Endothelial cell (in vitro differentiated cells): ENCODE measurements around the gene PPP3R2. TPM values are rescaled to one million over a fixed set of nuclear protein-coding genes. Genes with fewer than 3 reads are reported as not detected.

Source experiments
- DNase-seq: peaks from one replicate; pipeline ENCODE4 v3.0.0; 2021; ENCODE audit warnings: low spot score
- H3K27ac Mint-ChIP-seq: one replicate; pipeline ENCODE4 v1.8.0; 2021; ENCODE audit warnings: mixed read lengths, inconsistent platforms; ENCODE audit not compliant: unreplicated experiment
- H3K27me3 Mint-ChIP-seq: one replicate; pipeline ENCODE4 v1.8.0; 2021; ENCODE audit warnings: mild to moderate bottlenecking, moderate library complexity, mixed read lengths, inconsistent platforms; ENCODE audit not compliant: unreplicated experiment
- H3K36me3 Mint-ChIP-seq: one replicate; pipeline ENCODE4 v1.8.0; 2021; ENCODE audit warnings: mild to moderate bottlenecking, low read depth, mixed read lengths, inconsistent platforms; ENCODE audit not compliant: unreplicated experiment
- H3K4me1 Mint-ChIP-seq: one replicate; pipeline ENCODE4 v1.8.0; 2021; ENCODE audit warnings: mild to moderate bottlenecking, mixed read lengths, inconsistent platforms; ENCODE audit not compliant: unreplicated experiment
- H3K4me3 Mint-ChIP-seq: one replicate; pipeline ENCODE4 v1.8.0; 2021; ENCODE audit warnings: mild to moderate bottlenecking, mixed read lengths, inconsistent platforms; ENCODE audit not compliant: unreplicated experiment
- H3K9me3 Mint-ChIP-seq: one replicate; pipeline ENCODE4 v1.8.0; 2021; ENCODE audit warnings: mixed read lengths, inconsistent platforms; ENCODE audit not compliant: unreplicated experiment
- total RNA-seq: library from RNA; stranded (reverse); fragmentation: NEBNext Ultra II Directional; extraction: Animal tissue kit (Norgen Biotek cat#: 25700); gene quantifications from one replicate; pipeline ENCODE4 v1.2.1, GENCODE V29; 2021; ENCODE audit not compliant: unreplicated experiment
- TF ChIP-seq, protein P1 (sequence below): fragments of 200-600 bp; sonication (generic); IDR thresholded peaks from one replicate; pipeline ENCODE4 v1.5.0; 2021; ENCODE audit warnings: antibody characterized with exemption; ENCODE audit not compliant: unreplicated experiment

Gene PPP3R2
- total RNA-seq, 1 donor from 2014 or later: 2.2 TPM

DNA sequence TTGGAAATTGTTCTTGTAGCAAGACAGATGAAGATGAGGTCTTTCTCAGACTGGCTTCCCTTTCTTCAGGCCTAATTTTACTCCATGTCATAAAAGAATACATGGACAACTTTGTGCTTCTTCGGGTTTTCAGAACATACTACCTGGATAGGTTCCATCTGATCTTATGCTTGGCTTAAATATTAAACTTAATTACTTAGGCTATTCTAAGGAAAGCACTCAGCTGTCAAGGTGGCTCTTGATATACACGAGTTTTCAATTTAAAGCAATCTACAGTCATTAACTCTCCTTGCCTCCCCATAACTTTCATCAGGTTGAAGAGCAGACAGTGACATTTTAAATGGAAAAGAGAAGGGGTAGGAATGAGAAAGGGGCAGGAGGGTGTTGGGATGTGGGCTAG, 9.5 kb upstream of the PPP3R2 start:
- Mint-ChIP-seq H3K27me3 (no peaks in the 10 kb centered on the region), H3K9me3 (no peaks in the 10 kb centered on the region), H3K4me1 (peaks cover 13% of the 10 kb centered on the region), H3K27ac (no peak overlapping the region), H3K36me3 (peaks cover 4% of the 10 kb centered on the region), H3K4me3 (no peak overlapping the region)
- TF ChIP-seq, protein P1, sequence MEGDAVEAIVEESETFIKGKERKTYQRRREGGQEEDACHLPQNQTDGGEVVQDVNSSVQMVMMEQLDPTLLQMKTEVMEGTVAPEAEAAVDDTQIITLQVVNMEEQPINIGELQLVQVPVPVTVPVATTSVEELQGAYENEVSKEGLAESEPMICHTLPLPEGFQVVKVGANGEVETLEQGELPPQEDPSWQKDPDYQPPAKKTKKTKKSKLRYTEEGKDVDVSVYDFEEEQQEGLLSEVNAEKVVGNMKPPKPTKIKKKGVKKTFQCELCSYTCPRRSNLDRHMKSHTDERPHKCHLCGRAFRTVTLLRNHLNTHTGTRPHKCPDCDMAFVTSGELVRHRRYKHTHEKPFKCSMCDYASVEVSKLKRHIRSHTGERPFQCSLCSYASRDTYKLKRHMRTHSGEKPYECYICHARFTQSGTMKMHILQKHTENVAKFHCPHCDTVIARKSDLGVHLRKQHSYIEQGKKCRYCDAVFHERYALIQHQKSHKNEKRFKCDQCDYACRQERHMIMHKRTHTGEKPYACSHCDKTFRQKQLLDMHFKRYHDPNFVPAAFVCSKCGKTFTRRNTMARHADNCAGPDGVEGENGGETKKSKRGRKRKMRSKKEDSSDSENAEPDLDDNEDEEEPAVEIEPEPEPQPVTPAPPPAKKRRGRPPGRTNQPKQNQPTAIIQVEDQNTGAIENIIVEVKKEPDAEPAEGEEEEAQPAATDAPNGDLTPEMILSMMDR: no peak
- no peak for DNase-seq

DNA sequence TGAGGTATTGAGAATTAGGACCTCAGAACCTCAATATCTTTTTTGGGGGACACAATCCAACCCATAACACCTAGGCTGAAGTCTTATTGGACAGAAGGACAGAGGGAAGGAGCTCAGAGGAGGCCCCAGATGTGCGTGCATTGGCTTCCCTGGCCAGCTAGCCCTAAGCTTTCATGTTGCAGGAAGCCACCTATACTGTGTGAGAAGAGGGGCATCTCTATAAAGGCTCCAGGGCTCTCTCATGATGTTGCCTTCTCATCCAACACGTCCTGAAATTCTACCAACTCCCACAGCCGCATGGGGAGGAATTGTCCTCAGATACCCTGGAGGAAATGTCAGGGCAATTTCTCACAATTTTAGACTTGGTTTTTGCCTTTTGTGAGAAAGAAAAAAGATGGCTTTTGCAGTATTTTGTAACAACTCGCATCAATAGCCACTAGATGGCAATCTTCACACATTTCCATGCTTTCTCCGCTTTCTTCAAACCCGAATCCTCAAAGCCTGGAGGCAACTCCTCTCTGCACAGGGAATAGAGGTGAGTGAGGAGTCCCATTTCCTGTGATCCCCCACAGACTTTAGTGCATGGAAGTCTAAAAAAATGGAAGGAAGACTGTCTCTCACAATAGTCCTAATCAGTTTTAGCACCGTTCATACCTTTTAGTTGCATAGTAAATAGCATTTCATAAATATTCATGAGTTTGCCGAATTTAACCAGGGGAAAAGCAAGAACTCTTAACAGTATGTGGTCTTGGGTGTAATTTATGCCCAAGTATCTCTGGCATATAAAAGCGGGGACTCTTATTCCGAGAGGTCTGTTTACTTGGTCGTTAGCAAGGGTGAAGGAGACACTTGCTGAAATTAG, 7.4 kb upstream of the PPP3R2 start:
- Mint-ChIP-seq H3K4me3 (no peak overlapping the region), H3K27me3 (no peaks in the 10 kb centered on the region), H3K27ac (no peak overlapping the region), H3K9me3 (no peaks in the 10 kb centered on the region), H3K36me3 (peaks cover 4% of the 10 kb centered on the region), H3K4me1 (peaks cover 13% of the 10 kb centered on the region)
- TF ChIP-seq, protein P1: peak; percentile 58
- DNase-seq: peak; percentile 38

DNA sequence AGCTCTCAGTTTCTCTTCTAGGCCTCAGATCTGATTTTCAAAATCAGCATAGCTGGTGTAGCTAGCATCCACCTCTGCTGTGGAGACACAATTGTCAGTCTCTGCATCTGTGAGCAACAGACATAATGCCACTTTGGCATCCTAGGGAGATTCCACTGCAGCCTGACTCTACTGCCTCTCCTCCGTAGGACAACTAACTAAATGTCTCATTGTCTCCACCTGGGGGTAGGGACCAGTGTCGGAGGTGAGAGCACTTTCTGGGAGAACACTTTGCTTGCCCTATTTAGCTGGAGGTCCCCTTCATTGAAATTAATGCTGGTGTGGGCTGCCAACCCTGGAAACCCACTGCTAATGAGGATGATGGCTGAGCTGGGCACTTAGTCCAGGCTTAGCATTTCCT, 1.4 kb downstream of the PPP3R2 start:
- Mint-ChIP-seq H3K27ac (no peak overlapping the region), H3K9me3 (no peaks in the 10 kb centered on the region), H3K27me3 (no peaks in the 10 kb centered on the region), H3K4me1 (no peaks in the 10 kb centered on the region), H3K36me3 (no peaks in the 10 kb centered on the region), H3K4me3 (no peak overlapping the region)
- TF ChIP-seq, protein P1: no peak
- no peak for DNase-seq

DNA sequence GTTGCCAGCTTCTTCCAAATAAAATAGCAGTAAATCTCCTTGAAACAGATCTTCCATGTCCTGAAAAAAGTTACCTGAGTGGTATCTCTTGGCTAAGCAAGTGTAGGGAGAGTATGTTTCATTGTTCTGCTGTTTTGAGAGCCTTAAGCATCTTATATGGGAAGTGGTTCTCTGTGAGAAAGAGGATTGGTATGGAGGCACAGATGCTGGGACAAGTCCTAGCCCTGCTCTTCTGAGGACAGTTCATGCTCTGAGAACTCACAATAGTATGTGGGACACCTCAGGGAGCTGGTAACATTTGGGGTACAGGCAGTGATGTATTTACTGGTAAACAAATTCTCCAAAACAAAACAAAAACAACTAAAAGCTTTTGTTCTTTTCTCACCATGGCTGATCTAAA, 2.0 kb downstream of the PPP3R2 start:
- Mint-ChIP-seq H3K9me3 (no peaks in the 10 kb centered on the region), H3K4me3 (no peak overlapping the region), H3K27me3 (no peaks in the 10 kb centered on the region), H3K27ac (no peak overlapping the region), H3K36me3 (no peaks in the 10 kb centered on the region), H3K4me1 (no peaks in the 10 kb centered on the region)
- TF ChIP-seq, protein P1: no peak
- DNase-seq: no peak

DNA sequence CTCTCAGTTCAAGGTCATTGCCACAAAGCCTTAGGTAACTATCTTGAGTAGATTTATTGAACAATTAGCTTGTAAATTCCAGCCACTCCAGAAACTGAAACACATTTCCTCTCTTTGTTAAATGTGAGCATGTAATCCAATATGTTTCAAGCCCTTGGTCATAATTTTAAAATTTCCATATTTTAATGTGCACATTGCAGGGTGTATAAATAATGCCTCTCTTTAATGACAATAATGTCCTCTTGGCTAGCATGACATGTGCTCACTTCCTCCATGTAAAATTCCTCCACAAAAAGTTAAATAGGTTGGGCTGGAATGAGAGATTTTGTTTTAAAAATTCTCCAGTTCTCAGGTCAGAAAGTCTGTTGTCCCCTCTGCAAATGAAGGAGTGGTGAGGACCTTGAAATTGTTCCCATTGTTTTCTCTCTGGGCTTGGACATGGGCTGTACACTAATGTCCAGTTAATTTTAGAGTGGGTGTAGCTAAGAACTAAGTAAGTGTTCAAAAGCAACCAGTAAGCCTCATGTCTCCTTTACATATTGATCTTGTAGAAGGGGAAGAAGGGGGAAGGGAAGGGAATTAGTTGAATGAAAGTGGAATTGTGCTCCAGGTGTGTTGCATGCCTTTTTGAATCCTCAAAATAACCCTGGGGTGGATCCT, 2.9 kb downstream of the PPP3R2 start:
- TF ChIP-seq, protein P1: no peak
- H3K4me1 Mint-ChIP-seq: no peaks in the 10 kb centered on the region
- no peaks in the 10 kb centered on the region for H3K9me3 Mint-ChIP-seq
- DNase-seq: no peak
- H3K36me3 Mint-ChIP-seq: no peaks in the 10 kb centered on the region
- H3K4me3 Mint-ChIP-seq: no peak overlapping the region
- H3K27ac Mint-ChIP-seq: no peak overlapping the region
- no peaks in the 10 kb centered on the region for H3K27me3 Mint-ChIP-seq
